Measurements from ENCODE around the gene NAXE.

- TF ChIP-seq CTCF (IDR thresholded peaks at IDR 0.05; ENCODE audit: low read depth, low read length, poor library complexity, severe bottlenecking) (no peak), EZH2phosphoT487 (IDR thresholded peaks at IDR 0.05; ENCODE audit: borderline replicate concordance, low read length) (no peak)
Measured at GRCh38 chr1:156601892-156602291, 10.3 kb downstream of the NAXE start.

Data from DOHH2 (cell line).